HG03432 (cell line): ENCODE data around the gene CLEC4E.
A peak's percentile ranks its signal among the peaks of the same experiment; 100 is the strongest.
"Not testable (repeated sequence)": the region's sequence is repeated elsewhere in the genome, so short reads cannot be mapped to it uniquely, and the experiment has no call there.

Experiments used
- ATAC-seq: cut with Tn5 transposase; IDR thresholded peaks from one replicate; pipeline ENCODE4 v1.9.1; 2021; ENCODE audit warnings: mild to moderate bottlenecking, moderate library complexity; ENCODE audit not compliant: unreplicated experiment

Gene CLEC4E, protein sequence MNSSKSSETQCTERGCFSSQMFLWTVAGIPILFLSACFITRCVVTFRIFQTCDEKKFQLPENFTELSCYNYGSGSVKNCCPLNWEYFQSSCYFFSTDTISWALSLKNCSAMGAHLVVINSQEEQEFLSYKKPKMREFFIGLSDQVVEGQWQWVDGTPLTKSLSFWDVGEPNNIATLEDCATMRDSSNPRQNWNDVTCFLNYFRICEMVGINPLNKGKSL

DNA sequence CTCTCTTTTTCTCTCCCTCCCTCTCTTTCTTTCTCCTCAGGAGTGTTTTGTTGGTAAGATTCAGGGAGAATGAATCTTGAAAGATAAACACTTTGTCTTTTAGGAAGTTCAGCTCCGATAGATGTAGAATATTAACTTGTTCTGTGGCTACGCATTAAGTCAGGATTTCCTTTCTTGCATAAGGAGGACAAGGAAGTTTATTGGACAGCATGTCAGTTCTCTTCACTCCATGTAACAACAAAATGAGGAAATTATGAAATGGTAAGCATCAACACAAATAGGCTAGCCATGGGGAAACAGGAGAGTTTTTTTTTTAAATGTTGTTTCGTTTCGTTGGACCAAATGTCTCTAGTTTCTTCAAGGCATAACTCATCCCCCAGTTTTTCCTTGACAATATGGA is at the start of gene CLEC4E:
Gene CLEC4E, minus strand, starts transcription at position 75 of the 400 bp plus-strand sequence. CDS start 108 bp downstream, outside the sequence.
- ATAC-seq, result not testable (repeated sequence)

DNA sequence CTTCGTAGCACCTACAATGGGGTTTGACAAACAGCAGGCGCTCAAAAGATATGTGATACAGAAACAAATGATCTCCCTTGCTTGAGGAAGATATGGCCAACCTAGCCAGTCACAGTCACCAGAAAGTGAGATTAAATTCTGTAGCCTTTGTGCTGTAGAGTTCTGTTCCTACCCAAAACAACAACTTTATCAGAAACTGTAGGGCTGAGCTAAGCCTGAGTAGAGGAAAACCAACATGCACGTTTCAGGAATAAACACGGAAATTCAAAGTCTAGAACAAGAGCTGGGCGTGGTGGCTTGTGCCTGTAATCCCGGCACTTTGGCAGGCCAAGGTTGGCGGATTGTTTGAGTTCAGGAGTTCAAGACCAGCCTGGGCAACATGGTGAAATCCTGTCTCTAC is 49.0 kb upstream of the CLEC4E start:
- ATAC-seq, result no peak

DNA sequence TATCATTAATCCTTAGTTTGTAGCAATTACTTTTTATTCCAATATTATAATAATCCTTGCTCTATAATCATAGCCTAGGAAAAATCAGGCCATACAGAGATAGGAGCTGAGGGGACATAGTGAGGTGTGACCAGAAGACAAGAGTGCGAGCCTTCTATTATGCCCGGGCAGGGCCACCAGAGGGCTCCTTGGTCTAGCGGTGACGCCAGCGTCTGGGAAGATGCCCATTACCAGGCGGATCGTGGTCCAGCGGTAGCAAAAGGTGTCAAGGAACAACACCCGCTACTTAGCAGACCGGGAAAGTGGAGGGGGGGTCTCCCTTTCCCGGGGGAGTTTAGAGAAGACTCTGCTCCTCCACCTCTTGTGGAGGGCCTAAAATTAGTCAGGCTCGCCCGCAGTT is 43.8 kb upstream of the CLEC4E start:
- not testable (repeated sequence) for ATAC-seq

DNA sequence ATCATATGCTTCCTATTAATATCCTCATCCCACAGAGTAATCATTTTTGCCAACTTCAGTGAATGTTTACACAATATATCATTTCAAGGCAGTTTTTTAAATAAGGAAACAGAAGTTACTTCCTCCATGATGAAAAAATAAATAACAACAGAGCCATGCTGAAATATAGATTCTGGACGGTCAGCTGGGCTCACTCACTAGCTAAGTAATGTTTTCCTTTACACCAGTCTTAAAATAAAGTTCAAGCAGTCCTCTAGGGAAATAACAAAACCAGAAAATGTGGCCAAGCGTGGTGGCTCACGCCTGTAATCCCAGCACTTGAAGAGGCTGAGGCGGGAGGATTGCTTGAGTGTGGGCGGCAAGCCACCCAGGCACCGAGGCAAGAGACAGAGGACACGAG is 43.3 kb upstream of the CLEC4E start:
- no peak for ATAC-seq

DNA sequence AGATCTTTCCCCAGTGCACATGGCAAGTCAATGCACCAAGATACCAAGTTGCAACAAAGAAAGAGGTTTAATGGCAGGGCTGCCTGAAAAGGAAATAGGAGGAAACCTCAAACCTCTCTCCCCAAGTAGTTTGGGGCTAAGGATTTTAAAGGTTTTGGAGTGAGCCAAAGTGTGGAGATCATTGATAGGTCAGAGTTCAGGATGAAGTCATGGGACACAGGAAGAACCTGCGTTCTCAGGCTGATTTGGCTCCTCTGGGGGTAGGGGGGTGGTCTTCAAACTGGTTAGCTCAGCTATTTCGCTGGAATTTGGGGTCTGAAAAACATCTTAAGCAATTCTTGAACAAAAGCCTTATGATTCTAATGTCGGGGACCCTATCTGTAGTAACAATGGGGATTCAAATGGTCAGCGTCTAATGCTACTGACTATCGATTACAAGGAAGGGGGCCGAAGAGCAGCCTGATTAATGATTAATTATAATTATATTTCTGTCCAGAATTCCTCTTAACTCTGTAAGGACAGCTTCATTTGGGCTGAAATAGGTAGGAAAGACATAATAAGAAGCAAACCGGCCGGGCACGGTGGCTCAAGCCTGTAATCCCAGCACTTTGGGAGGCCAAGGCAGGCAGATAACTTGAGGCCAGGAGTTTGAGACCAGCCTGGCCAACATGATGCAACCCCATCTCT is 40.5 kb upstream of the CLEC4E start:
- ATAC-seq, result no peak

DNA sequence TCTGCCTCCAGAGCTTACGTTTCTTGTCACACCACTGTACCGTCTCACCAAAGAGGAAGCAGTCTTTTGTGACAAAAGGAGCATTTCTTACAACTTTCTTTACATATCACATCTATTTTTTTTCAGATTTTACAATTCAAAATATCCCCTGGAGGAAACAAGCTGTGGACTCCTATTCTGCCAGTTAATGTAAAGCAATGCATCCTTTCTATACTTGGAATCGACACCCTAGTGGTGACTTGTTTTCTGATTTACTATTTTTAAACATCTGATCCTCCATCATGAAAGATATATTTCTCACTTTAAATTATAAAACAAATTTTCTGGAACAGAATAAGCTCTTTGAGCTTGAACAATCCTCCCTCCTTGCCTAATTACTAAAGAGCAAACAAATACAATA is 37.2 kb upstream of the CLEC4E start:
- ATAC-seq, result no peak

DNA sequence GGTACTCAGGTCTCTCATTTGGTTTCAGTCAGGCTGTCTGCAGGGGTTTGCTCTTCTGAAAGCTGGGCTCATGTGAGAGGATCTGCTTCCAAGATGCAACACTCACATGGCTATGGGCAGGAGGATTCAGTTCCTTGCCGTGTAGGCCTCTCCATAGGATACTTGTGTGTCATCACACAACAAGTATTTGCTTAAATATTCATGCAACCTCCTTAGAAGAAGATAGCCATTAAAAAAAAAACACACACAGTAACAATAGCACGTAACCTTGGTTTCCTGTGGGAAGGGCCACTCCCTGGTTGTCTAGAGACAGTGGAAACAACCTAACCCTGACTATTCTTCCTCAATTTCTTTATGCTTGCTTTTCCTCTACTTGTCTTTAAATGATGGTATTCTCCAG is 31.8 kb upstream of the CLEC4E start:
- ATAC-seq, result no peak

DNA sequence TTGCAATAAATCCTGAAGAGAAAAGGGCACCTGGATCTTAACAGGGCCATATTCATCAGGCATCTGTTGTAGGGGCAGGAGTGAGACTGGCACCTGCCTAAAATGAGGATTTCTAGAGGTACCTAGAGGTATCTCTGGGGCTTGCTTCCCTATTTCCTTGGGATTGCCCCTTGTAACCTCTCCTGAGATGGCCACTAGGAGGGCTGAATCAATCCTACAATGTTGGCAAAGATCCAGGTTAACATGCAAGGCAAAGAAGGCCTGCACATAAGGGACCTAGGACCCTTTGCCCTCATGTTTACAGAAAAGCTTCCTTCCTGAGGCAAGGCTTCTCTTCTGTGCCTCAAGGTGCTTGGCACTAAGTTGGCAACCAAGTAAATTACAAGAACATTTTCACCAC is 25.8 kb upstream of the CLEC4E start:
- no peak for ATAC-seq

DNA sequence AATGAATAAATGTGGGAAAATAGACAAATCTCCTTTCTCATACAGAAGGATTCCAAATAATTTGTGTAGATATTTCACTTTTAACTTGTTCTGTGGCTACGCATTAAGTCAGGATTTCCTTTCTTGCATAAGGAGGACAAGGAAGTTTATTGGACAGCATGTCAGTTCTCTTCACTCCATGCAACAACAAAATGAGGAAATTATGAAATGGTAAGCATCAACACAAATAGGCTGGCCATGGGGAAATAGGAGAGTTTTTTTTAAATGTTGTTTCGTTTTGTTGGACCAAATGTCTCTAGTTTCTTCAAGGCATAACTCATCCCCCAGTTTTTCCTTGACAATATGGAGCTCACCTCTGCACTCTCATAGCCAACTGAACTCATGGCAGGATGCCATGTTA is 25.3 kb upstream of the CLEC4E start:
- ATAC-seq, result not testable (repeated sequence)

DNA sequence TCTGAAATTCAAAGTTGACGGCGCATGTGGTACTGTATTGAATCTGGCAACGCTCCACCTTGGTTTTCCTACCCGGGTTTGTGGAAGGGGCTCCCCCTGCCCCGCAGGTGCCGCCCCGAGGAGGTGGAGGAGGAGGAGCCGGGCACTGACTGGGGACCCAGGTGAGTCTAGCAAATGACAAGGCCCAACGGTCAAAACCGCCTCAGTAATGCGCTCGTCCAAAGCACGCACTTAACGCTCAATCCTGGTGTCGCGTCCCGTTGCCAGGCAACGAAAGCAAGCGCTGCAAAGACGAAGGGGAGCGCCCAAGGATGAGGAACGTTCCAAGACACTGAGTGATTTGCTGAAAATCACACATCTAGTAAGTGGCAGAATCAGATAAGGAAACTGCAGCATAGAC is 24.0 kb upstream of the CLEC4E start:
- no peak for ATAC-seq

DNA sequence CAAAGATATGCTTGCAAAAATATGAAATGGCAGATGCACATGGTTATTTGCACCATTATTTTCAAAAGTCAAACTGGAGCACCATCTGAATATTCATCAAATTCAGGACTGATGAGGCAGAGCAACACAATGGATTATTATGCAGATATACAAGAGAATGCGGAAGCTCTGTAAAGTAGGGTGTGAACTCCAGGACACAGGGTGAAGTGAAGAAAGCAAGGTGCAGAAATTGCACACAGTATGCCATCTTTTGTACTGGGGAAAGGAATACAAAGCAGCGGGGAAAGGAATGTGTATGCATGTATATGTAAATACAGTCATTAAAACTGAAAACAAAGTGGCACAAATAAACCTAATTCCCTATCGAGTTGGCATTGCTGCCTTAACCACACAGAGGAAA is 22.7 kb upstream of the CLEC4E start:
- ATAC-seq, result no peak

DNA sequence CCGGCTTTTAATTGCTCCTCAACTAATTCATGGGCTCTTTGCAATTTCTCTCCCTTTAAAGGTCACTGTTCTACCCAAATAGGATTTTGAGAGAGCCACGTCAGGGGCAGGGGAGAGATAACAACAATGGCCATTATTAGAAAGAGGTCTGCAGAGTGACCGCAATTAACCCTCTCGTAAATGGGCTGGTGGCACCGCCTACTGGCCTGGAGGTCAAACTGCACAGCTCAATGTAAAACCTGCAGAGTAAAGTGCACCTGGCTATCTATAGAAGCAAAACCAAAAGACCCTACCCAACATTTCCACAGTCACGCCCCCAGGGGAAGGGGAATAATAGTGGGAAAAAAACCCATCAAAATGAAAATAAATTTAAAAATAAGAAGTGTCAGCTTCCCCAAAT is 21.6 kb upstream of the CLEC4E start:
- no peak for ATAC-seq

DNA sequence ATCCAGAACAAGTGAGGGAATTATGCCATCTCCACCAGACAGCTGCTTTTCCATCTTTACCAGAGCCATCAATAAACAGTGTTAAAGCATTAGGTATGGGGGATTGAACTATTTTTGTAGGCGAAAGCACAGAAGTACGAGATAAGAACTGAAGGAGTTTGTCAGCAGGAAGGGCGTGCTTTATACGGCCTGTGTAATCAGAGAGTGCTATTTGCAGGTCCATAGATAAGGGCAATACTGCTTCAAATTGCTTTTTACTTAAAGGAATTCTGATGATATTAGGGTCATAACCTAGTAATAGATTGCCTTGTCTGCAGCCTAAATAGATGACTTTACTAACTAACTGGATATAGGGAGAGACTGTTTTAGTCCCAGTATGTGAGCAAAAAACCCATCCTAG is 20.3 kb upstream of the CLEC4E start:
- ATAC-seq, result no peak

DNA sequence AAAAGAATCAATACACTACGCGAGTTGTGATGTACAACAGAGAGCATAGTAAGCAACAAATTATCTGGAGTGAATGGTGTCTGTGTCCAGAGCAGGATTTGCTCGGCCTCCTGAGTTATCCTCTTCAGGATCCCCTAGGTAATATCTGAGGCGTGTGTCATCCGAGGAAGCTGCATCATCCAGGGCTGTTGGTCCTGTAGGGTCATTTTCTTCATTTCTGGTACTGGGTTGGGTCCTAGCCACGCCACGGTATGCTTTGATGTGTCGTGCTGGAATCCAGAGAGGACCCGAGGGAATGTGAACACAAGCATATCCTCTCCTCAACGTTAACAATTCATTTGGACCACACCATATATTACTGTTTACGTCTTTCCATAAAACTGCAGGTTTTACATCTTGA is 19.0 kb upstream of the CLEC4E start:
- ATAC-seq, result no peak

DNA sequence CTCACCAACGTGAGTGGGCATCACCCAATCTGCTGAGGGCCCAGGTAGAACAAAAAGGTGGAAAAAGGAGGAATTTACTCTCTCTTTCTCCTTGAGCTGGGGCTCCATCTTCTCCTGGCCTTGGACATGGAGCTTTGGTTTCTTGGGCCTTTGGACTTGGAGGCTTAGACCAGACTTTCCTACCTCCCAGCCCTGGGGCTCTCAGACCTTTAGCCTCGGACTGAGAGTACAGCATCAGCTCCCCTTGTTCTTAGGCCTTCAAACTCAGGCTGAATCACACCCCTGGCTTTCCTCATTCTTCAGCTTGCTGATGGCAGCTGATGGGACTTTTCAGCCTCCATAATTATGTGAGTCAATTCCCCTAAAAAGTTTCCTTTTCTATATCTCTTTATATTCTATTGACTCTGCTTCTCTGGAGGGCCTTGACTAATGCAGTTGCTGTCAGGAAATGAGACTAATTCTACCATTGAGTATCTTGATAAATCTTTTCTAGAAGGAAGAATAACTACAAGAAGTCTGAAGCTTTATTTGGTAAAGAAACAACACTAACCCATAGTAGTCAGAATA is 15.9 kb upstream of the CLEC4E start:
- ATAC-seq, result no peak

DNA sequence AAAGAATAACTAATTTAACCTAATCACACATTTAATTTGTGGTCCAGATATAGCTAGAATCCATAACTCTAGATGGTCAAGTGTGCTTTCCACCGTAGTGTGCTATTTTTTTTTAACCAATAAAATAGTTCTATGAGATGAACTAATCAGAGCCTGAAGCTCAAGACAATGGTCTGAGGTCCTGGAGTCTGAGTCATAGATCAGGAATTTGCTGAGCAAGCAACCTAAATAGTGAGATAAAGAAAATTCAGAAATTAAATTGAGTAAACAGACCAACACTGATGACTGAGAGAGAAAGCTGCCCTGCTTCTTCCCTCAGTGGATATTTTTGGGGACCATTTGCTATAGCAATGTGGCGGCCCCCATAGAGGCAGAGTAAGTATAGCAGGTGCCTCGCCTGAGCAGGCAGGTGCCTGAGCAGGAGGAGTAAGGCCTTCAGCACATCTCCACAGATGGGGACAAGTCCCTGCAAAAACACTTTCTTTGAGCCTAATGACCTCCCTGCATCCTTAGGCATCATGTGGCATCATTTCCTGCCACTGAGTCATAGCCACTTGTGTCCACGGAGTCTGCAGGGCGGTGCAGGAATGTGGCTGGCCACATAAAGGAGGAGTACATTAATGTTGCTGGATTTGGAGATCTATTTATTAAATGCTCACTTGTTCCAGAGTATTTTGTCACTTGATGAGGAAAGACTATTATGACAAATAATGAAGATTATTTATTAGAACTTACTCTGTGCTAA is 13.9 kb upstream of the CLEC4E start:
- ATAC-seq, result no peak

DNA sequence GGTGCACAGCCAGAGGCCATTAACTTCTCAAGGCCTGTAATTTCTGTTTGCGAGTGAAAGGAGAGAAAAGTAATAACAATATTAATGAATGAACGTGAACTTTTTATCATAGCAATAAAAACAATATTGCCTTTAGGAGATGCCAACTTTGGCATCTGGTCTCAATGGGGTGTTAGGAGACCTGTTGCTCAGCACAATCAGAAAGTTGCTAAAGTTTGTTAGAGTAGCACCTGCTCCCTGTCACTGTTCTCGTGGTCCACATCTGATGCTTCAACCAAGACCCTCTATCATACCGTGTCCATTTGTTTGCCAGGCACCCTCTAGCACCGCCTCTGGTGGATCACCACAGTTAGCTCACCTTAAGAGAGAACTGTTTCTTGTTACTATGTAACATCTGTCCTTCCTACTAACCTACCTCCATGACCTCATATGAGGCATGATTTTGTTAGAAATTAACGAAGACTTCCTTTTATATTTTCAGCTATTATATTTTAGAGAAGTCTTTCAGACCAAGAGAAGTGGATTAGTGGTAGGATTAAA is 12.5 kb upstream of the CLEC4E start:
- ATAC-seq, result no peak

DNA sequence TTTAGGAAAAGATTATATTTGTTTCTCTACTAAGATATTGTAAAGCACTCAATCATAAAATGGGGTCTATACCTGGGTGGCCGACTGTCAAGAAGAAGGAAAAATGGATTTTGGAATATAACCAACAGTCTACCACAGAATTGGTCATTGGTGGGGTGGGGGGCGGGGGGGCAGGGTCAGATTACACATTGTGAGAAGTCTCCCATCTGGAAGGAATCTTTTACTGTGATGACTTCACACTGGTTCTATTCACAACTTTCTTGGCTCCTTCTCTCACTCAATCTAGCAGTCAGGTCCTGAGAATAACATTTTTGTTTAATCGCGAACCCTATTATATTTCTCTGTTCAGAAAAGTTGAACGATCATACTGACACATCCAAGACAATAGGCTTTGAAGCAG is 8.7 kb upstream of the CLEC4E start:
- no peak for ATAC-seq

DNA sequence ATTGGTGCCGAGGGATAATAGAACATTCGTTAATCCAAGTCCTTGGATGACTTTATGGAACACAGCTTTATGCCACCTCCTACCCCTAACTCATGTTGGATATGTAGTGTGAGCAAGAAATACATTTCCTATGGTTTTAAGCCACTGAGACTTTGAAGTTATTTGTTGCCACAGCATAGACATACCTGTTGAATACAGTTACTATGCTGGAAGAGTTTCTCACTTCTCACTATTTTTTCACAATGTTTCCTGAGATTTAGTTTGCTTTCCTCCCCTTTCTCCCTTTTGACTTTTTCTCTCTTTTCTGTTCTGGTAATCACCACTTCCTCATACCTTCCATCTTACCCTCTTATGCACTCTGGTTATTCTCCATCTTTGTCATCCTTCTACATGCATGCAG is 7.5 kb upstream of the CLEC4E start:
- no peak for ATAC-seq

DNA sequence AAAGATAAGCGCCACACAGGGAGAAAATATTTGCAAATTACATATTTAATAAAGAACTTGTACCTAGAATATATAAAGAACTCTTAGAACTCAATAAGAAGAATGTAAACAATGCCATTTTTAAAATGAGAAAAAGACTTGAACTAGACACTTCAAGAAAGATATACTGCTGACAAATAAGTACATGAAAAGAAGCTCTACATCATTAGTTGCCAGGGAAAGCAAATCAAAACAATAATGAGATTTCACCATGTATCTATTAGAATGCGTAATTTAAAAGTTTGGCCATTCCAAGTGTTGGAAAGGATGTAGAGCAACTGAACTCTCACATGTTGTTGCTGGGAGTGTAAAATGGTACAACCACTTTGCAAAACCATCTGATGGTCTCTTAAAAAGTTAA is 6.9 kb upstream of the CLEC4E start:
- no peak for ATAC-seq

DNA sequence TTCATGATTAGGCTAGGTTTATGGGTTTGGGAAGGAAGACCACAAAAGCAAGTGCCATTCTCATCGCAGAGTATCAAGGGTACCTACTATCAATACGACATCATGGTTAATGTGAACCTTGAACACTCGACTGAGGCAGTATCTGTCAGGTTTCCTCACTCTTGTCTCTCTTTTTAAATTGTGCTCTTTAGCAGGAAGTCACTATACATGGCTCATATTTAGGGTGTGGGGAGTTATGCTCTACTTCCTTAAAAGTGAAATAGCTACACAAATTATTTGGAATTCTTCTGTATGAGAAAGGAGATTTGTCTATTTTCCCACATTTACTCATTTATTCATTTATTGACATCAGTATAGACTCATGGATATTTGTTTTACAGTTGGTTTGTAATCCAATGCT is 5.9 kb upstream of the CLEC4E start:
- no peak for ATAC-seq

DNA sequence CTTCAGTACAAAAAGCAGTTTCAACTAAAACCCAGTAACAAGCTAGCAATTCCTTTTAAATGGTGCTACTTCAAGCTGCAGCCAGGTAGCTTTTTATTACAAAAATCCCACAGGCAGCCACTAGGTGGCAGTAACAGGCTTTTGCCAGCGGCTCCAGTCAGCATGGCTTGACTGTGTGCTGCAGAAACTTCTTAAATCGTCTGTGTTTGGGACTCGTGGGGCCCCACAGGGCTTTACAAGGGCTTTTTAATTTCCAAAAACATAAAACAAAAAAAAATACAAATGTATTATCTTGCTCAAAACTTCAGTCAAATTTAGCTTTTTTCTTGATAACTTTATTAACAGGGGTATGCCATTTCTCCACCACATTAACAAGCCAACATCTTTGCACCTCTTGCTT is 3.6 kb upstream of the CLEC4E start:
- ATAC-seq, result peak; percentile 59
